HG03460 (cell line): ENCODE results near the gene NKX2-8.

Experiments
- ATAC-seq: cut with Tn5 transposase; IDR thresholded peaks from one replicate; pipeline ENCODE4 v1.9.1; 2021; ENCODE audit not compliant: unreplicated experiment

Gene NKX2-8

DNA sequence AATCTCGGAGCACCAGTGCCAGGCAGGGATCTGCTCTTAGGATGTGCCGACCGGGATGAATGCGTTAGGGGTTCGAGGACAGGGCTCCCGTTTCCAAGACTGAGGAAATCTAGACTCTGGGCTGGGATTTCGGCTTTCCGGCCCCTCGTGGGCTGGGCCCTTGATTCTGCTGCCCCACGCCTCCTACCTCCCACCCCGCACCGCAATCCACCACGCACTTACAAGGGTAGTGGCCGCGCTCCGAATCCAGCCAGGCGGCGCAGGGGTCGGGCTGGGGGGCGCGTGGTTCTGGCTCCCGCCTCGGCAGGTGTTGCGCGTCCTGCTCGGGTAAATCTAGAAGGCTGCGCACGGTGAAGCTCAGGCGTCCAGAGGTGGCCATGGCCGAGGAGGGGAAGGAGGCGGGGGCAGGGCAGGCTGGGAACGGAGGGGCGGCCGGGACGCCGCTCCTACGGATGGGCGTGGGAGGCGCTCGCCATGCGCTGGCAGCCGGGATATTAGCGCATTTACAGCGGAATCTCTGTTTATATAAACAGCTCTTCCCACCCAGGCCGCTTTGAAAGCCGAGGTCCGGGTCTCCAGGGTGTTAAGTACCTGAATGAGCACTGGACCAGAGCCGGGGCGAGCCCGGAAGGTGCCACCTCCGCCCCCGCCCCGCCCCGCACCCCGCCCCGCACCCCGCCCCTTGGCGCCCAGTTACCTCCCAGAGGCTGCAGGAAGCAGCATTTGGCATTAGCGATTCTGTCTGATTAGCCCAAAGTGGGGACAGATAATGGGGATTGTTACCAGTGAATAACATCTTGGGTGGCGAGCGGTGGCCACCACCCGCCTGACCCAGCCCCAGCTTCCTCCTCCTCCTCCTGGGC lies at the start of gene NKX2-8:
Gene NKX2-8, minus strand, starts transcription at position 604 of the 863 bp plus-strand sequence. Its CDS starts 225 bp downstream, at position 379.
- ATAC-seq, result no peak

DNA sequence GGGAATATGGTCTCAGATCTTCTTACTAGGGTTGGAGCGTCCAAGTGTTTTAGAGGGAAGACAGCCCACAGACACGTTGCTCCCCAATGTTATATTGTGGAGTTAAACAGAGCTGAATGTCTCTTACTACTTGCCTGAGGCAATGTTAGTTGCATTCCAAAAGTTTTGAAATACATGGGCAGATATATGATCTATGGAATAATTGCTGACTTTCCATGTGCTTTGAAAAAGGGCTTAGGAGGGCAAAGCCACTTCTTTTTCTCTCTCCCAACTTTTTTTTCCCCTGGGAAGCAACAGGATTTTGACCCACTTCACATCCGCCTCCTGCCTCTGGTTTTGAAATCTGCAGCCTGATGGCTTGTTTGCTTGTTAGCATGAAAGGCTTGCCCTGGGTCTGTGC lies 45.6 kb upstream of the NKX2-8 start:
- ATAC-seq, result no peak

DNA sequence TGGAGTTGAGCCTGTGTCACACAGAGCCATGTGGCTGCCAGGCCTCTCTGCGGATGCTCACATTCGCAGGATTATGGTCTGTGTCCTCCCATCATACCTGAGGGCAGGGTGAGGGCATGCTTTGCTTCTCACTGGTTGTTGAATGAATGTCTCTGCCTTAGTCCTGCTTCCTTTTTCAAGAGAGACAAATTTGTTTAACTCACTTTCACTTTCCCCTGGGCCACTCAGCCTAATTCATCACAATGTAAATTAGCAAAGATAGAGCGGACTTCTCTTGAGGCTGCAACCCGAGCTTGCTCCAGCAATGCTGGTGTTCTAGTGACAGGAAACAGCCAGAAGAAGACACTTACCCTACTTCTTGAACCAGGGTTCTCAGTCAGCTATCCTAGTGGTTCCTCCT lies 43.7 kb upstream of the NKX2-8 start:
- no peak for ATAC-seq

DNA sequence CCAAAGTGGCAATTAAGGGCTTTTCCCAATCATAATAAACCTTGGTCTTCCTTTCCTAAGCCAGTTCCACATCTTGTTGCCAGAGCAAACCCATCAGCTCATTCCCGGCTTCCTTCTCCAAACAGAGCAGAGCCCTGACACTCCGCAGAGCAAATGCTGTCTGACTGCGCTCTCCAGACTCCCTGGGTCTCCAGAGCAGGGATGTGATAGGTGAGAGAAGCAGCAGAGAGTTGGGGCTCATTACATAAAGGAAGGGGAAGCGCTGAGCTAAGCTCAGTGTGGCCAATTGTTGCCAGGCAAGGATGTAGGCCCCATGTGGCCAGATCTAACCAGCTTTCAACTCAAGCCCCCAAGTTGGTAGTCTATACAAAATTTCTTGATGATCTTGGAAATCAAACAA lies 43.0 kb upstream of the NKX2-8 start:
- ATAC-seq, result no peak

DNA sequence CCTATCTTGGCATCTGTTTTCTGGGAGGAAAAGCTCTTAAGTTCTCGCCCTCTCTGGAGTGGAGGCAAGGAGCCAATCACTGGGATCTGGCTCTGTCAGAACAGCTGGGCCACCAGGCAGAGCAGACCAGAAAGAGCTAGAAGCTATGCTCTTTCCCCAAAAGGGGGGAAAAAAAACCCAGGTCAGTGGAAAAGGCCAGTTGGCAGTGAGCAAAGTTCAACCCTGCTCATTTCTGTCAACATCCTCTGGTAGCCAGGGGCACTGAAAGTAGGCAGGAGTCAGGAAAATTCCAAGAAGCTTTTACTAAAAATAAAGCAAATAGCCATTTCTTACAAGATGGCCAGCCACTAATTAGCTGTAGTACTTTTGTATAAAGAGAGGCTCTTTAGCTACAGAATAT lies 42.6 kb upstream of the NKX2-8 start:
- ATAC-seq, result no peak

DNA sequence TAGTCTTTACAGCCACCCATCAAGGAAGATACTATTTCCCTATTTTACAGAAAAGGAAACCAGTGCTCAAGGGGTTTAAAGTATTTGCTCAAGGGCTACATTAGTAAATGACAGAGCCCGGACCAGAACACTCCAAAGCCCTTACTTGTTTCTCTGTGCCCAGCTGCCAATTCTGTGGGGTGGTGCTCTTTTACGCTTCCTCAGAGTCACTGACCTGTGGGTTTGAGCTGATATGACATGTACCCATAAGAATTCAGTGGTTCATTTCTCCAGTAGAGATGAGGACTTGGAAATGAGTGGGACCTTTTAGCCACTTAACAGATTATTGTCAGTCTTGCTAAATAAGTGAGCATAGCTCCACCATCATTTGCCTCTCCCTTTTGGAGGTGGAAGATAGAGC lies 37.4 kb upstream of the NKX2-8 start:
- no peak for ATAC-seq

DNA sequence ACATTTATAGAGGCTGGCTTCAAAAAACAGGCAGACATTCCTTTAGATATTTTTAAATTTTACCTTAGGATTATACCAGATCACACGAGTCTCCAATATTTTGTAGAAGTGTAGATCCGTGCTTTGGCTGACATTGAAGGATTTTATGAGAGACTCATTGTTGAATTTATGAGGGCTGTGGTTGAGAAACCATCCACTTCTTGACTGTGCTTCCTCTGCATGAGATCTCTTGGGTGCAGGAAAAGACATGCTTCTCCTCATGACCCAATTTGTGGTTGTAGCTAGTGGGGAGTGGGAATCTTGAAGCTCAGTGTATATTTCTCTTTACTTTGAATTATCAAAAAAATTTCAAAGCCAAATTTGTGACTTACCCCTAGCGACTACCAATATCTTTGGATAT lies 36.7 kb upstream of the NKX2-8 start:
- ATAC-seq, result no peak

DNA sequence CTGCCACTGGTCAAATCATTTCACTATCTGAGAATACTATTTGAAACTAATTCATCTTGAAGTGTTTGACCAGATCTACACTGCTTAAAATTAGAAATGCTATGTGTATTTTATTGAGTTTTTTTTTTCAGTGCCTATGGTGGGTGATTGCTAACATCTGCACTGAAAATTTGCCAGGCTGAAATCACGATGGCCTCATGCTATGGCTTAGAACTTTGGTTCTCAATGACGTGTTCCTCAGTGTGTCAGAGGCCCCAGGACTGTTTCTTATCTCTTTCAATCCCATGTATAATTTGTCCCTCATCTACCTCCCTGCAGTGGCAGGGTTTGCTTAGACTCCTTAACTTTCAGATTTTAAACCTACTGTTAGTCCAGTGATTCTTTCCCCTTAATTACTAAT lies 36.2 kb upstream of the NKX2-8 start:
- no peak for ATAC-seq

DNA sequence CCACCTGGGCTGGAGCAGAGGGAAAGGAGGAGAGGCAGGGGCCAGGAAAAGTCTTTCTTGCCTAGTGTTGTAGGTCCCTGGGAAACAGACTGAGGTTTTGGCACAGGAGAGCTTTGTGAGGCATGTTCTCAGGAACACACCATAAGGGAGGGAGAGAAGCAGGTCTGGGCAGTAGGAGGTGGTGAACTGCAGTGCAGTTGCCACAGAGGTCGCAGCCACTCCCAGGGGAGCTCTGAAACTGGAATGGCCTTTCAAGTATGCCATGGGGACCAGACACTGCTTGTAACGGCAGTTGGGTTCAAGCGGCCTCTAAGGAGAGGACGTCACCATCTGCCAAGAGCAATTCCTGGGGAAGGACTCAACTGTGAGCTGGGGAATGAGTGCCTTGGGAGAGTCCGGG lies 35.4 kb upstream of the NKX2-8 start:
- ATAC-seq, result no peak

DNA sequence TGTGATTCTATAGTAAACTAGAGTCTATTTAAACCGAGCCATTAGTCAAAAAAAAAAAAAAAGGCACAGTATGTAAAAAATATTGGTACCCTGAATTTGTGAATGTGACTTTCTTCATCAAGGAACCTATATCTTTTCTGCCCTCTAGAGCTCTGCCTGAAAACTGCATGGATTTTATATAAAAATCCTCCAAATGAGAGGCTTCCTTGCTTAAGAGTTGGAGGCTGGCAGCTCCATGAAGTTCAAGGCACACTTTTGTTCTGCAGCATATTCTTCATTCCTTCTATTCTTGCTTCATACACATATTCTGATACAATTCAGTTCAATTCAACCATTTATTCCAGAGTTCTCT lies 23.1 kb upstream of the NKX2-8 start:
- ATAC-seq, result no peak

DNA sequence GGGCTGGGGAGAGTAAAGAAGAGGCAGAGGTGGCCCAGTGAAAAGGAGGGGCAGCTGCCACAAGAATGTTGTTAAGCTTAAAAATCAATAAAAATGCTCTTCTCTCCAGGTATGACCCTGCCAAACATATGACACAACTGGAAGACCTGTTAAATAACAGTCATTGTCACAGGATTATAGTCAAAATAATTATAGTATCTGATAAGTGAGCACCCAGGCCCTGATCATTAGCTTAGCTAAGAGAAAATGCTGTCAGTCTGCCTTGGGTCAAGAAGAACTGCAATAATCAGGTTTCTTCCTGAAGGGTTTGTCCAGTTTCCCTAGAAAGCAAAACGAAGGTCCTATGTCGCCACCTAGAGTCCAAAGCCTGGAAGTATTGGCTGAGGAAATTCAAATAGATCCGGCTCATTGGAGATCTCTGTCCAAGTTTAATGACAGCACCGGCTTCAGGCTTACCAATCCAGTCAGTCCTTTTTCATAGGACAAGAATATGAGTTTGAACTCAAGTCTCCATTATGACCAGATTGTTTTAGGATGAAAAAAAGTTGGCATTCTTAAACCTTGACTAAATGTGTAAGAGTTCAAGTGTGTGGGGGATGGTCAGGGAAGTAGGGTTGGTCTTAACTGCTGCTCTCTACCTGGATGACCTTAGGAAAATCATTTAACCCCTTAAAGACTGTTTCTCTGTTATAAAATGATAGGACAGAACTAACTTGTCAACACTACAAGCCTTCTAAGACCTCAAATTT lies 22.5 kb upstream of the NKX2-8 start:
- ATAC-seq, result peak; percentile 76

DNA sequence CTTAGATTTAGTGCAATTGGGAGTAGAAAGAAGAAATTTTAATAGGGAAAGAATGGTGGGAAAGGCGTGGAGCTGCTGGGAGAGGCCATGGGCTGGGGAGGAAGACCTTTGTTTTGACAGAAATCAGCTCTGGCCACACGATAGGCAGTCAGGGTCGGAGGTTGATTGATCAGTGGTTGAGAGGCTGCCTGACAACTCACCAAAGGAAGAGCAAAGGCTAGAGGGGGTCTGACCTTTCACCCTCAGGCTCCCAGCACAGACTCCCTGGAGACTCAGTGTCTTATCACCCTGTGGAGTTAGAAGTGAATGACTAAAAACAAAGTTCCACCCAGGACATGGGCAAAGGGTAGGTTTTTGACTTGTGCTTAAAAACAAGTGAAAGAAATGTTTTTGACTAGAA lies 18.0 kb upstream of the NKX2-8 start:
- ATAC-seq, result no peak

DNA sequence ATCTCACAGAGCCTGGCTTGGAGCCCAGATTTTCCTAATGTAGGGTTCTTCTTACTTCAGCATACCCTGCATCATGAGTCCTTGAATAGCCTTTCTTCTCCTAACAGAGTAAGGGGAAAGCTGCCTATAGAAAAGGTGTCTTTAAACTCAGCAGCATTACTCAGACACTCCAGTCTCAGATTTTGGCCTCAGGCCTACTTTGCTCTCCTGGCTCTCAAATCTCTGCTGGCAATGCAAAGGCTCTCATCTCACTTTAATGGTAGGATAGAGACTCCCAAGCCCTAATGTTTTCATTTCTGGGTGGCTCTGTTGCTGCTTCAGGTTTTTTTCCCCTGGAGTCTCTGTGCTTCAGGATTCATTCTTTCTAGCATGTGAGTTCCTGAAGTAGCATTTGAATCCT lies 9.1 kb upstream of the NKX2-8 start:
- no peak for ATAC-seq

DNA sequence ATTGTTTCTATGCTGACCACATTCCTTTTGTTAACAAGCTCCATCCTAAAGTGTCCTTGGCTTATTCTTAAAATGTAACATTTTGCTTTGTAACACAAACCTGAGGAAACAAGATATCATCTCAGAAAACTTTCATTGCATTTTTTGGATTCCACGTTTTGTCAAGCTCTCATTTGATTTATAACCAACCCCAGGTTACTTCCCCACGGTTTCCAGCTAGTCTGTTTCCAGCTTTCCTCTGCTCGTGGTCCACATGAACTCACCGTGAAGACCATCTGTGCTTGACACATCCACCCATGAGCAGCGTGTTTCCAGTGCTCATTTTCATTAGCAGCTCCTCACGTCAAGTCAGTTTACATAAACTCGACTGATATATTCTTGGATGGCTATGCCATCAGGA lies 6.4 kb upstream of the NKX2-8 start:
- no peak for ATAC-seq

DNA sequence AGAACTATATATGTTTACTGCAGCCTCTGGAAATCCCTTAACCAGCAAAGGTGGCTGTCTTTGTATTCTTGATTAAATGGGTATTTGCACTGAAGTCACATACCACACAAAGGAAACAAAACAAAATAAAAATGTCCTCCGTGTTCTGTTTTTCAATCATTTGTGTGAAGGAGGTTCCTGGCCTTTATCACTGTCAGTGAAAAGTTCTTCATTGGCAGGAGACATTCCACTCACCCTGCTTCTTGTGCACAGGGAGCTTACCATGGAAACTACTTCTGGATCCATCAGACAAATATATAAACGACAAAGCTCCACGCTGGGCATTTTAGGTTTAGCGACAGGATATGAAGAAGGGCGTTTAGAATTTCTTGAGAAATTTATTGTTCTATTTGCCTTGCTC lies 5.7 kb upstream of the NKX2-8 start:
- ATAC-seq, result no peak

DNA sequence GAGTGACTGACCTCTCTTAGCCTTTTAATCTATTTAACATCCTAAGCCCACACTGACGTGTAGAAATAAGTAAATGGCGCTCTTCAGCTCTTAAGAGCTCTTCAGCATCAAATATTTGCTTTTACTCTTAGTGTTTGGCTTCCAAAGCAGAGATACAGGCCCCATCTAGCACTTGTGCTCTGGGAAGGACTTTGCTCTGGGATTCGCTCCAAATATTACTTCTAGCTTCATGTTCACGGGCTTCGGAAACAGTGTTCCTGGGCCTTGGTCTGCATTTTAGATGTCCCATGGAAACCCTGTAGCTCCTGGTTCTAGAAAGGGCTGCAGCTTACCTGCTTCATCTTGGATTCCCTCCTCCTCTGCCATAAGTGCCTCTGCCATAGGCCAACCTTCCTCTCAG lies 2.7 kb upstream of the NKX2-8 start:
- ATAC-seq, result no peak

DNA sequence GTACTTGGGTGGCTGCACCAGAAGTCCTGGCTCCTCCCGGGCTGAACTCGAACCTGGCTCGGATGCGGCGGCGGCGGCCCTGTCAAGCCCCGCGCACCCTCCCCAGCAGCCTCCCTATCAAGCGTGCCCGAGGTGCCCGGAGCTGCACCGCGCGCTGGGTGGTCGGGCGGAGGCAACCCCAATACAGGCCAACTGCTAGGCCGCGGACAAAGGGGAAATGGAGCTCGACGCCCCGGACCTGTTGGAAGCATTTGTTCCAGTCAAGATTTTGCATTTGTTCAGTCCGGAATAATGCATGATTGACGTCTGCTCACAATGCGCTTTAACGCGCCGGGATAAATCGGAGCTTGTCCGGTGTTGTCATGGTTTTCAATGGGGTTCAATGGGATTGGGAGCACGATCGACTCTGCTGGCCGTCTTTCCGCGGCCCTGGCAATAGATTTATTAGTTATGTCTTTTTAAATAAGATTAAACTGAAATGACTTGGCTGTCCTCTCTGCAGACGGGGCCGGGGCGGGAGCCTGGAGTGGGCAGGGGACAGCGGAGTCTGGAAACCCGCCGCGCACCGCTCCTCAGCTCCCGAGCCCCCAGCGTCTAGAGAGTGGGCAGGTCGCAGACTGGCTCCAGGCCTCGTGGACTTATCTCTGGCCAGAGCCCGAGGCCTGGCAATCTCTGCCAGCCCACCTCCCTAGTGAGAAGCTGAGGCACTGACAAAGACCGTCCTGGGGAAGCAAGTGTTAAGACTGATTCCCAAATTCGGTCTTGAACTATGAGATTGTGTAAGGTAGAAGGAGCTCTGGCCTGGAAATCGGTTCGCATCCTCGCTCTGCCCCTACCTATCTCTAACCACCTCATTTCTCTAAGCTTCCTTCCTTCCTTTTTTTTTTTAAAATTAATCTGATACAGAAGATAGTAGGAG lies 1.7 kb upstream of the NKX2-8 start:
- ATAC-seq, result no peak

DNA sequence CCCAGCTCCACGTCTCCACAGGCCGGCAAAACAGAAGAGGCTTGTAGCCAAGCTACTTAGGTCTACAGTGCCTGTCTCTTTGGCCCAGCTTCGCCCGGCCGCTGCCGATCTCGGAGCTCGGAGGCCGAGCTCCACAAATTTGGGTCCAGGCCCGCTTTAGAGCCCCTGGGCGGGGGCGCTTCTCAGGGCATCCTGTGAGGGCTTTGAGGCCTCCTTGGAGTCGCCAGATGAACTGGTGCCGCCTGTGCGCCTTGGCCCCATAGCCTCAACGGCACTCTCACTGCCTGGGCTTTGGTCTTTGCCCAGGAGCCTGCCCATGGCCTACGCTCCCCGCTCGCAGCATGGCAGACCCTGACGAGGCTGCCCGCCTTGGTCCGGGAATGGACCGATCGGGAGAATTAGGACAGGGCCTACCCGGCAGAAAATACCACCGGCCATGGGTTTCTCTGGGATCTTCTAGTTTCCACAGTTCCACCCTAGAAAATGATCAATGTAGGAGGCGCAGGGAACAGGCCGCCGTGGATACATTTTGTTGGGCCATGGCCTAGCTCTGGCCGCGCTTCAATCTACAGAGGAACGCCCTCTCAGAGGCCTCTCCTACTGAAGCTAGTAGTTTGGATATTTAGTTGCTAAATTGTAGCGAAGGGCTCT lies 953 bp upstream of the NKX2-8 start:
- ATAC-seq, result no peak

DNA sequence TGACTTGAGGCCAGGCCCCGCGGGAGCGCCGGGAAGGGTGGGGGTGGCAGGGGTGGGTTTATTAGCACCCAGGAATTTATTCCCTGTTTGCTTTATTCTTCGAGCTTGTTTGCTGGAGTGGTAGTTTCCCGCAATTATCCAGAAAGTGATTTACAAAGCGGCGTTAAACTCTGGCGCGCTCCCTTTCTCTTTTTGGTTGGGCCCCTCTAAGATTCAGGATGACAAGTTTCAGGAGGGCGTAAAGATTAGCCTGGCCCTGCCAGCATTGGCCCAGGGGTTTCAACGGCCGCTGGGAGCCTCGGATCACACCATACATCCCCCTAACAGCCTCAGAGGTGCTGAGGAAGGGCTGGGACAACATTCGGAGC lies 444 bp upstream of the NKX2-8 start:
- ATAC-seq, result no peak

DNA sequence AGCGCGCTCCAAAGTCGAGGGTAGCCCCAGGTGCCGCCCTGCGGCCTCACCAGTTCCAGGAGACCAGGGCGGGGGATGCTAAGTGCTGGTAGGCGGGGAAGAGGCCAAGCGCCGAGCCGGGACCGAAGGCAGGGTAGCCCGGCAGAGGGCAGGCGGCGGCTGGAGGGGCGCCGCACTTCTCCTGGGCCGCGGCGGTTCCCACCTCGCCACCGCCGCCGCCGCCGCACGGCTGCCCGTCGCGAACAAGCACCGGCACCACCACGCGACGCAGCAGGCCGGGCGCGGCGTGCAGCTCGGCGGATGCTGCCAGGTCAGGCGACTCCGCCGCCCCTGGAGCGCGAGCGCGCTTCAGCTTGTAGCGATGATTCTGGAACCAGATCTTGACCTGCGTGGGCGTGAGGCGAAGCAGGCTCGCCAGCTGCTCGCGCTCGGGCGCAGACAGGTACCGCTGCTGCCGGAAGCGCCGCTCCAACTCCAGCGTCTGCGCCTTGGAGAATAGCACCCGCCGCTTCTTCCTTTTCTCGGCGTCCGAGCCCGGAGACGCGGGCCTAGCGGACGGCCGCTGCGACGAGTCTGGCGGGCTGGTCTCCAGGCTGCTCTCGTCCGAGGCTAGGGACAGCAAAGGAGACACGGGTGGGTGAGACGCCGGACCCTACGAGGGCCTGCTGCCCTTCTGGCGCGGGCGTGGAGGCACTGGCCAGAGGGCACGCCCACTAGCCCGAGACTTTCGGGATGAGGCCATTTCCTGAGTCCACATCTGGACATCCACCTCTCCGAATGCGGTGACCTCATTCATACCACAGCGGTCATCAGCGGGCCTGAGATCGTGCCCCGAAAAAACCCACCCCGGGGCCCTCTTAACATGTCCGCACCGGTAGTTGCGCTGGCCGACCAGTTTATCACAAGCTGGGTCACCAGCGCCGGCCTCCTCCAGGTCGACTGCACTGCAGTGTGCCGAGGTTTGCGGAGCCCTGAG lies 1.3 kb downstream of the NKX2-8 start:
- no peak for ATAC-seq
